LNCAP (cell line): ENCODE results near the gene ZNF862.

Experiments
- CTCF ChIP-seq: fragments of 450-650 bp; IDR thresholded peaks from 2 replicates; pipeline ENCODE4 v1.5.1; 2017; ENCODE audit warnings: mild to moderate bottlenecking

ZNF862 gene

GRCh38 chr7:149827089-149827981, 10.8 kb upstream of the ZNF862 start:
- TF ChIP-seq CTCF = no peak

- no peak for TF ChIP-seq CTCF
Observed at GRCh38 chr7:149828357-149829309, 9.5 kb upstream of the ZNF862 start.

GRCh38 chr7:149830997-149831740, 7.0 kb upstream of the ZNF862 start:
- no peak for TF ChIP-seq CTCF

GRCh38 chr7:149831741-149832219, 6.4 kb upstream of the ZNF862 start:
- no peak for TF ChIP-seq CTCF

DNA sequence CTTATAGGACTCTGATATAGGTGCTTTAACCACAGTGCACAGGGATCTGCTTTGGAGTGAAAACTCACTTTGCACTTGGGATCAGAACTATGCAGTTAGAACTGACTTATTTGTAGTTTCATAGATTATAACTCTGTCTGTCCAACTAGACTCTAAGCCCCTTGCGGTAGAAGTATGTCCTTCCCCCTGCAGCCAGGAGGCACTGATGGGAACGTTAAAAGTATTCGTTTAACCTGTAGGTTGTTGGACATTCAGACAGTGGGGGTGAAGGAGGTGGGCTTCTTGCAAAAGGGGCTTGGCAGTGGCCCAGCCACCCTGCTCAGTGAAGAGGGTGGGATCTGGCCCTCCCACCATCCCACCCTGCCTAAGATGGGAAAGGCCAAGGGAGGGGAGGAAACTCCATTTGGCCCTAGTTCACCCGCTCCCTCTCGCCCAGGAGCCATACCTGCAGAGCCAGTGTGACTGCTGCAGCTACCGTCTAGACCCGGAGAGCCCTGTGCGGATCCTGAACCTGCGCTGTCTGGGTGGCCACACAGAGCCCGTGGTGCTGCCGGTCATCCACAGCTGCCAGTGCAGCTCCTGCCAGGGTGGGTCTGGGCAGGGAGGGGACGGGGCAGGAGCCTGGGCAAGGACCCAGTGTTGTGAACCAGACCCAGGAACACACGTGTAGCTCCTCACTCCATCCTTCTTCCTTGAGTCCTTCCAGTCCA, 5.7 kb upstream of the ZNF862 start:
- no peak for TF ChIP-seq CTCF

GRCh38 chr7:149833495-149834130, 4.6 kb upstream of the ZNF862 start:
- no peak for TF ChIP-seq CTCF
